ENCODE measurements around the gene KIAA0232. TPM values are rescaled to one million over a fixed set of nuclear protein-coding genes. Genes with fewer than 3 reads are reported as not detected.

Gene KIAA0232
- total and polyA plus RNA-seq, 10 of the 15 experiments (the other 5 are each of a cell fraction or from before 2014, with no cell fraction given), result 2.8 to 15.1 (median 10.8) TPM

DNA sequence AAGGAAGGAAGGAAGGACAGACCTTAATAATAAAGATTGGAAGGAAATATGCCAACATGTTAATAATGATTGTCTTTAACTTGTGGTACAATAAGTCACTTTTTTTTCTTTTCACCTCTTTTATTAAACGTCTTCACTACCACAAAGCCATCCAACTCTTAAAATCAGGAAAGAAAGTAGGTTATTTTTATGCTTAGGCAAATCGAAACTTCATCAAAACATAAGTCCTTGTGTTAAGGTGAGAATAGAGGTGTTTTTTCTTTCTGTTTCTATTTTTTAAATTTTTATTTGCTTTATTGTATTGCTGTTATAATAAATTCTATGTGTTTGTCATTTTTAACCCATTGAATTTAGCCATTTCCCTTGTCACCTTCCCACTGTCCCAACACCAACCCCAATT is 40.0 kb upstream of the KIAA0232 start (continued):
- TF ChIP-seq, protein P1, sequence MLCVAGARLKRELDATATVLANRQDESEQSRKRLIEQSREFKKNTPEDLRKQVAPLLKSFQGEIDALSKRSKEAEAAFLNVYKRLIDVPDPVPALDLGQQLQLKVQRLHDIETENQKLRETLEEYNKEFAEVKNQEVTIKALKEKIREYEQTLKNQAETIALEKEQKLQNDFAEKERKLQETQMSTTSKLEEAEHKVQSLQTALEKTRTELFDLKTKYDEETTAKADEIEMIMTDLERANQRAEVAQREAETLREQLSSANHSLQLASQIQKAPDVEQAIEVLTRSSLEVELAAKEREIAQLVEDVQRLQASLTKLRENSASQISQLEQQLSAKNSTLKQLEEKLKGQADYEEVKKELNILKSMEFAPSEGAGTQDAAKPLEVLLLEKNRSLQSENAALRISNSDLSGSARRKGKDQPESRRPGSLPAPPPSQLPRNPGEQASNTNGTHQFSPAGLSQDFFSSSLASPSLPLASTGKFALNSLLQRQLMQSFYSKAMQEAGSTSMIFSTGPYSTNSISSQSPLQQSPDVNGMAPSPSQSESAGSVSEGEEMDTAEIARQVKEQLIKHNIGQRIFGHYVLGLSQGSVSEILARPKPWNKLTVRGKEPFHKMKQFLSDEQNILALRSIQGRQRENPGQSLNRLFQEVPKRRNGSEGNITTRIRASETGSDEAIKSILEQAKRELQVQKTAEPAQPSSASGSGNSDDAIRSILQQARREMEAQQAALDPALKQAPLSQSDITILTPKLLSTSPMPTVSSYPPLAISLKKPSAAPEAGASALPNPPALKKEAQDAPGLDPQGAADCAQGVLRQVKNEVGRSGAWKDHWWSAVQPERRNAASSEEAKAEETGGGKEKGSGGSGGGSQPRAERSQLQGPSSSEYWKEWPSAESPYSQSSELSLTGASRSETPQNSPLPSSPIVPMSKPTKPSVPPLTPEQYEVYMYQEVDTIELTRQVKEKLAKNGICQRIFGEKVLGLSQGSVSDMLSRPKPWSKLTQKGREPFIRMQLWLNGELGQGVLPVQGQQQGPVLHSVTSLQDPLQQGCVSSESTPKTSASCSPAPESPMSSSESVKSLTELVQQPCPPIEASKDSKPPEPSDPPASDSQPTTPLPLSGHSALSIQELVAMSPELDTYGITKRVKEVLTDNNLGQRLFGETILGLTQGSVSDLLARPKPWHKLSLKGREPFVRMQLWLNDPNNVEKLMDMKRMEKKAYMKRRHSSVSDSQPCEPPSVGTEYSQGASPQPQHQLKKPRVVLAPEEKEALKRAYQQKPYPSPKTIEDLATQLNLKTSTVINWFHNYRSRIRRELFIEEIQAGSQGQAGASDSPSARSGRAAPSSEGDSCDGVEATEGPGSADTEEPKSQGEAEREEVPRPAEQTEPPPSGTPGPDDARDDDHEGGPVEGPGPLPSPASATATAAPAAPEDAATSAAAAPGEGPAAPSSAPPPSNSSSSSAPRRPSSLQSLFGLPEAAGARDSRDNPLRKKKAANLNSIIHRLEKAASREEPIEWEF (IDR thresholded peaks at IDR 0.05; ENCODE audit: insufficient replicate concordance, low read depth, low read length), result no peak
- TF ChIP-seq DPF2 (IDR thresholded peaks at IDR 0.05) (no peak), NR2F1 (conservative IDR thresholded peaks at IDR 0.05) (no peak), KLF5 (IDR thresholded peaks at IDR 0.05; ENCODE audit: partially characterized antibody) (no peak)

DNA sequence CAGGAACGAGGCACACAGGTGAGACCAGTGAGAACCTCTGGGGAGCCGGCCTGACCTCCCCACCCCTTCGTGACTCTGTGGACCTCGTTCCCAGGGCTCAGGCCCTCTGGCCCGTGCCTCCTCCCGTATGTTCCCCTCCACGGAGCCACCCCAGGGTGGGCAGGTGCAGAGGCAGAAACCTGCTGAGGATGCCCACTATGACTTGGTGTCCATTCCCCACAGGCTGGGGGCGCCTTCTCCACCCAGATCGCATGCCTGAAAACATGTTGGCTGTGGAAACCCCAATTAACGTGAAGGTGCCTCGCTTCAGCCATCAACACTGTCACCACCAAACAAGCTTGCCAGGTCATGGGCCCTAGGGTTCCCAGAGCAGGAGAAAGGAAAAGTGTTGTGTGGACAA is 39.5 kb upstream of the KIAA0232 start:
- in situ Hi-C loops (cut with MboI), result no loop called here
- intact Hi-C loops (cut with micrococcal nuclease; ENCODE audit: unreplicated experiment), result no loop called here
- H3K27me3 ChIP-seq (replicated peaks in 1 of 2; ENCODE audit: control insufficient read depth in 2 of 2, insufficient read depth in 2 of 2, low read length in 1 of 2), result no peaks in the 10 kb centered on the region
- H2AFZ ChIP-seq (ENCODE audit: control insufficient read depth, low read depth, low read length), result no peak overlapping the region
- no peak overlapping the region for H3K9ac ChIP-seq (ENCODE audit: control insufficient read depth, insufficient read depth, low read length)
- 64% methylated on average over 11 of the region's 11 CpGs for WGBS (ENCODE audit: insufficient coverage, insufficient replicate concordance, low lambda C conversion rate, missing lambda C conversion rate)
- ChIA-PET CTCF (interaction anchor here (0.7 to 2.3 kb wide), 4 partner anchors 25 to 143 kb away, joined by 3 to 13 read pairs (median 4); no protein-coding TSS in a partner anchor), RAD21 (ENCODE audit: unreplicated experiment) (interaction anchor here (0.8 to 2.8 kb wide), 2 partner anchors 87 to 130 kb away, joined by 4 to 8 read pairs; no protein-coding TSS in a partner anchor), POLR2A (interaction anchor here (0.7 to 0.9 kb wide), 2 partner anchors 8 to 108 kb away, joined by 5 to 7 read pairs; no protein-coding TSS in a partner anchor), SMC1A (ENCODE audit: uncharacterized antibody, unreplicated experiment) (interaction anchor here (0.6 kb wide), 1 partner anchor 196 kb away, joined by 3 read pairs; no protein-coding TSS in a partner anchor)
- BruUV-seq (replicated peaks), result no TSS peak
- no peaks in the 10 kb centered on the region; the same call in 2 of the 3 replicates for H3K9me3 ChIP-seq (replicated peaks; ENCODE audit: control insufficient read depth, insufficient read depth, low read length)
- ATAC-seq, result no peak; the same call in 2 of the 3 replicates
- DNase-seq (ENCODE audit: low read depth, low spot score), result no peak
- H3K36me3 ChIP-seq (ENCODE audit: control insufficient read depth in 2 of 2, insufficient read depth in 2 of 2, low read length in 1 of 2), result no peaks in the 10 kb centered on the region
- TF ChIP-seq, protein P2, sequence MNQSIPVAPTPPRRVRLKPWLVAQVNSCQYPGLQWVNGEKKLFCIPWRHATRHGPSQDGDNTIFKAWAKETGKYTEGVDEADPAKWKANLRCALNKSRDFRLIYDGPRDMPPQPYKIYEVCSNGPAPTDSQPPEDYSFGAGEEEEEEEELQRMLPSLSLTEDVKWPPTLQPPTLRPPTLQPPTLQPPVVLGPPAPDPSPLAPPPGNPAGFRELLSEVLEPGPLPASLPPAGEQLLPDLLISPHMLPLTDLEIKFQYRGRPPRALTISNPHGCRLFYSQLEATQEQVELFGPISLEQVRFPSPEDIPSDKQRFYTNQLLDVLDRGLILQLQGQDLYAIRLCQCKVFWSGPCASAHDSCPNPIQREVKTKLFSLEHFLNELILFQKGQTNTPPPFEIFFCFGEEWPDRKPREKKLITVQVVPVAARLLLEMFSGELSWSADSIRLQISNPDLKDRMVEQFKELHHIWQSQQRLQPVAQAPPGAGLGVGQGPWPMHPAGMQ (IDR thresholded peaks at IDR 0.05; ENCODE audit: borderline replicate concordance), result no peak
- TF ChIP-seq, protein P3, sequence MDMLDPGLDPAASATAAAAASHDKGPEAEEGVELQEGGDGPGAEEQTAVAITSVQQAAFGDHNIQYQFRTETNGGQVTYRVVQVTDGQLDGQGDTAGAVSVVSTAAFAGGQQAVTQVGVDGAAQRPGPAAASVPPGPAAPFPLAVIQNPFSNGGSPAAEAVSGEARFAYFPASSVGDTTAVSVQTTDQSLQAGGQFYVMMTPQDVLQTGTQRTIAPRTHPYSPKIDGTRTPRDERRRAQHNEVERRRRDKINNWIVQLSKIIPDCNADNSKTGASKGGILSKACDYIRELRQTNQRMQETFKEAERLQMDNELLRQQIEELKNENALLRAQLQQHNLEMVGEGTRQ (IDR thresholded peaks at IDR 0.05; ENCODE audit: borderline replicate concordance, low read depth, low read length), result no peak
- TF ChIP-seq ZSCAN29 (IDR thresholded peaks at IDR 0.05), result no peak
- TF ChIP-seq, protein P4, sequence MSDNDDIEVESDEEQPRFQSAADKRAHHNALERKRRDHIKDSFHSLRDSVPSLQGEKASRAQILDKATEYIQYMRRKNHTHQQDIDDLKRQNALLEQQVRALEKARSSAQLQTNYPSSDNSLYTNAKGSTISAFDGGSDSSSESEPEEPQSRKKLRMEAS (IDR thresholded peaks at IDR 0.05; ENCODE audit: low read depth, low read length), result no peak
- no peak for FAIRE-seq
- peak overlapping the region; percentile 38; the same call in 1 of the 2 replicates for H3K4me2 ChIP-seq (ENCODE audit: control insufficient read depth, insufficient read depth)
- H3K4me1 ChIP-seq (ENCODE audit: control insufficient read depth, insufficient read depth, low read length), result peaks cover 10% of the 10 kb centered on the region
- no peaks in the 10 kb centered on the region for H3K79me2 ChIP-seq (ENCODE audit: control insufficient read depth, insufficient read depth, low read length)
- H3K27ac ChIP-seq (ENCODE audit: control insufficient read depth, insufficient read depth), result no peak overlapping the region
- no peak overlapping the region for H3K4me3 ChIP-seq
- no peaks in the 10 kb centered on the region for H4K20me1 ChIP-seq (ENCODE audit: control insufficient read depth, insufficient read depth)

All from GM12878 (cell line).